Endothelial cell of umbilical vein (primary cell): Measurements from ENCODE around the gene ZFP36. TPM values are rescaled to one million over a fixed set of nuclear protein-coding genes. Genes with fewer than 3 reads are reported as not detected.

ENCODE experiments used
- BruUV-seq: library from RNA; stranded (reverse); fragments of 400-500 nt; replicated peaks from 2 replicates; lab custom pipeline; 2021; lab: Mats Ljungman, UMichigan
- CTCF ChIA-PET: fragments of 300-600, 350-600 bp; sonication (Branson Sonifier 250); formaldehyde crosslinking; loops from one replicate; lab custom pipeline; 2021; ENCODE audit warnings: antibody characterized with exemption, inconsistent platforms; lab: Charles Lee
- POLR2A ChIA-PET: fragments of 300-600, 350-600 bp; sonication (Branson Sonifier 250); formaldehyde crosslinking; loops from one replicate; lab custom pipeline; 2021; ENCODE audit warnings: antibody characterized with exemption, inconsistent platforms; lab: Charles Lee
- DNase-seq: peaks from one replicate; pipeline ENCODE4 v3.0.0-alpha.2; 2011; ENCODE audit warnings: low read depth, low spot score
- FAIRE-seq: peaks from 2 replicates; lab custom pipeline; 2011; peaks lifted over from hg19 to GRCh38; lab: Jason Lieb, UNC
- H2AFZ ChIP-seq: 2 replicates; pipeline ENCODE4 v1.6.0; 2012; ENCODE audit warnings: low read depth, low read length, control low read depth, inconsistent platforms
- H3K27ac ChIP-seq: 2 replicates; pipeline ENCODE4 v1.5.1; 2011; ENCODE audit warnings: low read depth, mild to moderate bottlenecking, control low read depth, low read length, moderate library complexity; ENCODE audit not compliant: insufficient read depth
- H3K27me3 ChIP-seq, 2 experiments: 2 replicates each; pipeline versions ENCODE4 v1.6.0 to v1.6.1; 2011; ENCODE audit warnings: low read length in 2 of 2, mixed read lengths in 1 of 2; ENCODE audit not compliant: control insufficient read depth in 2 of 2, insufficient read depth in 2 of 2
- H3K36me3 ChIP-seq, 2 experiments: 2 replicates in 1 of 2; 3 replicates in 1 of 2; pipeline ENCODE4 v1.5.1; 2011; ENCODE audit warnings: low read length in 2 of 2, mild to moderate bottlenecking in 1 of 2, moderate library complexity in 1 of 2; ENCODE audit not compliant: control insufficient read depth in 2 of 2, insufficient read depth in 2 of 2; ENCODE audit errors: extremely low read depth in 1 of 2
- H3K4me1 ChIP-seq: 3 replicates; pipeline ENCODE4 v1.5.1; 2011; ENCODE audit warnings: mild to moderate bottlenecking, low read length; ENCODE audit not compliant: control insufficient read depth, insufficient read depth; ENCODE audit errors: extremely low read depth
- H3K4me2 ChIP-seq: 2 replicates; pipeline ENCODE4 v1.6.1; 2011; ENCODE audit warnings: low read length, control low read depth, mixed read lengths; ENCODE audit not compliant: insufficient read depth
- H3K4me3 ChIP-seq, 3 experiments: fragments of 200-600 bp in 1 of 3; sonication (generic), shearing (Covaris generic) in 1 of 3; replicated peaks in 1 of 3; 2 replicates each; pipeline ENCODE4 v1.5.1; 2011 to 2016; ENCODE audit warnings: control low read depth in 3 of 3, low read length in 3 of 3, mild to moderate bottlenecking in 2 of 3, inconsistent platforms in 1 of 3, low read depth in 1 of 3, moderate library complexity in 1 of 3; ENCODE audit not compliant: insufficient read depth in 1 of 3
- H3K79me2 ChIP-seq: 2 replicates; pipeline ENCODE4 v1.6.0; 2012; ENCODE audit warnings: low read length, inconsistent platforms; ENCODE audit not compliant: control insufficient read depth, insufficient read depth
- H3K9ac ChIP-seq: replicated peaks from 2 replicates; pipeline ENCODE3; 2011; ENCODE audit warnings: low read length, control low read depth; ENCODE audit not compliant: insufficient read depth; ENCODE audit errors: extremely low read depth
- H3K9me1 ChIP-seq: replicated peaks from 3 replicates; pipeline ENCODE4 v1.6.0; 2011; ENCODE audit warnings: mild to moderate bottlenecking, low read length; ENCODE audit not compliant: control insufficient read depth, insufficient read depth; ENCODE audit errors: extremely low read depth
- H3K9me3 ChIP-seq: replicated peaks from 2 replicates; pipeline ENCODE4 v1.5.1; 2012; ENCODE audit warnings: low read length, inconsistent platforms; ENCODE audit not compliant: control insufficient read depth, insufficient read depth
- H4K20me1 ChIP-seq: replicated peaks from 2 replicates; pipeline ENCODE3; 2011; ENCODE audit warnings: mild to moderate bottlenecking, low read length; ENCODE audit not compliant: control insufficient read depth, insufficient read depth; ENCODE audit errors: extremely low read depth
- EZH2 ChIP-seq: IDR thresholded peaks from 2 replicates; pipeline ENCODE4 v1.6.1; 2012; ENCODE audit warnings: borderline replicate concordance, low read depth, mild to moderate bottlenecking, moderate library complexity, low read length, inconsistent platforms; ENCODE audit not compliant: severe bottlenecking
- MAX ChIP-seq: IDR thresholded peaks from 2 replicates; pipeline ENCODE4 v1.6.1; 2011; ENCODE audit not compliant: insufficient read depth, insufficient read length
- POLR2A ChIP-seq: IDR thresholded peaks from 2 replicates; pipeline ENCODE4 v1.6.1; 2012; ENCODE audit warnings: low read depth, mild to moderate bottlenecking, control low read depth, low read length
- POLR2AphosphoS5 ChIP-seq: IDR thresholded peaks from 2 replicates; pipeline ENCODE4 v1.6.1; 2012; ENCODE audit warnings: low read depth, mild to moderate bottlenecking, control low read depth, low read length, moderate library complexity; ENCODE audit not compliant: insufficient read depth
- dilution Hi-C: fragments of 300-500 bp; cut with MboI; formaldehyde crosslinking; loops from one replicate; pipeline ENCODE4 v1.15.0; 2019; ENCODE audit warnings: low sequenced_read_pairs; ENCODE audit not compliant: extremely low pct_ligation_motif_present
- intact Hi-C: fragments of 100-400 bp; cut with micrococcal nuclease; formaldehyde crosslinking; loops from one replicate; pipeline ENCODE4 v1.10.0; 2022
- polyA plus RNA-seq, 4 experiments: library from polyadenylated mRNA; depleted of rRNA in 3 of 4; stranded (reverse) in 3 of 4; unstranded in 1 of 4; fragments of >200 nt; gene quantifications; 2 replicates each; pipeline versions ENCODE4 v1.2.1 to v1.2.3, GENCODE V29; 2011 to 2012; ENCODE audit warnings: missing spikeins in 1 of 4
- total RNA-seq: library from RNA; stranded (reverse); gene quantifications from 2 replicates; pipeline ENCODE4 v1.2.3, GENCODE V29; 2021
- TF ChIP-seq, protein P1 (sequence below), 2 donors: IDR thresholded peaks; 1 replicate in 1 of 2; 2 replicates in 1 of 2; pipeline ENCODE4 v1.5.1; 2011; ENCODE audit warnings: low read length in 2 of 2, mild to moderate bottlenecking in 2 of 2, moderate library complexity in 2 of 2, control low read depth in 1 of 2, inconsistent platforms in 1 of 2, low read depth in 1 of 2; ENCODE audit not compliant: insufficient read depth in 1 of 2; ENCODE audit errors: extremely low read depth in 1 of 2

Gene ZFP36
- total and polyA plus RNA-seq, 2 donors (not counting 3 experiments of a cell fraction or from before 2014, with no cell fraction given) = 12.2 to 21.7 TPM

DNA sequence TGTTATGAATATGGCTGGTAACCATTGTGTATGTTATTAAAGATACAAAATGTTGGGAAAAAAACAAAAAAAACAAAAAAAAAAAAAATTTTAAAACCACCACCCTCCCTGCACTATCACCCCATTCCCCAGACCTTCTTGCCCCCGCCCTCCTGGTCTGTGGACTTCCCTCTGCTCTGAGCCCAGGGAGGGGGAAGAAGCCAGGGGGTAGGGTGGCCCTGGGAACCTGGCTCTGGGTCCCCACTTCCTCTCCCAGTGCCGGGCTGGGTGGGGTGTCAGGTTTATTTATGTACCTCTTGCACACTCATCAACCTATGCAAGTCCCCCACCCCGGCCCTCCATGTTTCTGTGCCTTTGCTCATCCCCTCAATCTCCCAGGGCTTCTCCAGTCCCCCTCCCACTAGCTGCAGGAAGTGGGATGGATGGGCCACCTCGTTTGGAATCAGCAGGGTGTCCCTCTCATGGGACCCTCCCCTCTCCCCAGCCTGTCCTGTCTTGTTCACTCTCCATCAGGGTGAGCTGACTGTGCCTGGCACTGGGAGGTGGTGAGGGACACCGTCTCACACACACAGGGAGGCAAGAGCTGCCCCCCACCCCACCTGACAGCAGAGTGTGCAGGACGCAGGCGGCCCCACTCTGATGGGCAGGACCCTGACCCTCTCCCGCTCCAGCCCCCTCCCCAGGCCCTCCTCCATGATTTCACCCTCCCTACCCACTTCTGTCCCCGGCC, 21.6 kb upstream of the ZFP36 start:
- Histone ChIP-seq H3K9ac (no peak overlapping the region), H3K9me3 (no peaks in the 10 kb centered on the region), H3K79me2 (peaks cover under 1% of the 10 kb centered on the region), H4K20me1 (no peaks in the 10 kb centered on the region), H3K9me1 (no peaks in the 10 kb centered on the region), H3K27me3 (no peaks in the 10 kb centered on the region), H3K4me1 (peaks cover under 1% of the 10 kb centered on the region), H3K4me3 (no peak overlapping the region), H3K36me3 (peaks cover 8 to 63% of the 10 kb centered on the region in 2 experiments), H3K27ac (no peak overlapping the region), H2AFZ (no peak overlapping the region), H3K4me2 (no peak overlapping the region)
- intact Hi-C loops (no loop called here), dilution Hi-C loops (no loop called here)
- POLR2A ChIA-PET = no interaction called here
- no peak for FAIRE-seq
- TF ChIP-seq POLR2A (no peak), EZH2 (no peak), POLR2AphosphoS5 (no peak), MAX (no peak)
- TF ChIP-seq, protein P1, sequence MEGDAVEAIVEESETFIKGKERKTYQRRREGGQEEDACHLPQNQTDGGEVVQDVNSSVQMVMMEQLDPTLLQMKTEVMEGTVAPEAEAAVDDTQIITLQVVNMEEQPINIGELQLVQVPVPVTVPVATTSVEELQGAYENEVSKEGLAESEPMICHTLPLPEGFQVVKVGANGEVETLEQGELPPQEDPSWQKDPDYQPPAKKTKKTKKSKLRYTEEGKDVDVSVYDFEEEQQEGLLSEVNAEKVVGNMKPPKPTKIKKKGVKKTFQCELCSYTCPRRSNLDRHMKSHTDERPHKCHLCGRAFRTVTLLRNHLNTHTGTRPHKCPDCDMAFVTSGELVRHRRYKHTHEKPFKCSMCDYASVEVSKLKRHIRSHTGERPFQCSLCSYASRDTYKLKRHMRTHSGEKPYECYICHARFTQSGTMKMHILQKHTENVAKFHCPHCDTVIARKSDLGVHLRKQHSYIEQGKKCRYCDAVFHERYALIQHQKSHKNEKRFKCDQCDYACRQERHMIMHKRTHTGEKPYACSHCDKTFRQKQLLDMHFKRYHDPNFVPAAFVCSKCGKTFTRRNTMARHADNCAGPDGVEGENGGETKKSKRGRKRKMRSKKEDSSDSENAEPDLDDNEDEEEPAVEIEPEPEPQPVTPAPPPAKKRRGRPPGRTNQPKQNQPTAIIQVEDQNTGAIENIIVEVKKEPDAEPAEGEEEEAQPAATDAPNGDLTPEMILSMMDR (IDR thresholded peaks at IDR 0.05; ENCODE audit: extremely low read depth in 1 of 2, insufficient read depth in 1 of 2, low read depth in 1 of 2, low read length in 2 of 2) = no peak
- no TSS peak for BruUV-seq
- CTCF ChIA-PET = no interaction called here
- no peak for DNase-seq
